ENCODE data around the gene PITPNC1. TPM values are rescaled to one million over a fixed set of nuclear protein-coding genes. Genes with fewer than 3 reads are reported as not detected.

The PITPNC1 gene
- total RNA-seq, 1 experiment from 2014 or later, result 40.1 TPM

- H3K36me3 Mint-ChIP-seq (ENCODE audit: insufficient read depth, unreplicated experiment), result no peaks in the 10 kb centered on the region
- ChIA-PET POLR2A (no interaction called here), CTCF (interaction anchor here (1.0 kb wide), 1 partner anchor 93 kb away, joined by 3 read pairs; no protein-coding TSS in a partner anchor)
- DNase-seq (ENCODE audit: unreplicated experiment), result no peak
- no TSS peak for BruUV-seq (replicated peaks)
- H3K9me3 Mint-ChIP-seq (ENCODE audit: unreplicated experiment), result no peaks in the 10 kb centered on the region
- H3K27me3 Mint-ChIP-seq (ENCODE audit: insufficient read depth, unreplicated experiment), result no peaks in the 10 kb centered on the region
- no peak for TF ChIP-seq CTCF (IDR thresholded peaks at IDR 0.05; ENCODE audit: unreplicated experiment)
- H3K27ac Mint-ChIP-seq (ENCODE audit: low read depth, unreplicated experiment), result no peak overlapping the region
- H3K4me1 Mint-ChIP-seq (ENCODE audit: insufficient read depth, unreplicated experiment), result no peaks in the 10 kb centered on the region
- no peak overlapping the region for H3K4me3 Mint-ChIP-seq (ENCODE audit: unreplicated experiment)
- intact Hi-C loops (cut with micrococcal nuclease), result no loop called here
These were observed 178.8 kb downstream of the PITPNC1 start for GRCh38 chr17:67555855-67556254.

GRCh38 chr17:67557052-67557845 is 180.2 kb downstream of the PITPNC1 start:
- H3K9me3 Mint-ChIP-seq (ENCODE audit: unreplicated experiment), result no peaks in the 10 kb centered on the region
- CTCF ChIA-PET, result interaction anchor here (1.1 kb wide), 1 partner anchor 82 kb away, joined by 4 read pairs; no protein-coding TSS in a partner anchor
- H3K27ac Mint-ChIP-seq (ENCODE audit: low read depth, unreplicated experiment), result no peak overlapping the region
- no peaks in the 10 kb centered on the region for H3K4me1 Mint-ChIP-seq (ENCODE audit: insufficient read depth, unreplicated experiment)
- DNase-seq (ENCODE audit: unreplicated experiment), result no peak
- H3K4me3 Mint-ChIP-seq (ENCODE audit: unreplicated experiment), result no peak overlapping the region
- no peaks in the 10 kb centered on the region for H3K27me3 Mint-ChIP-seq (ENCODE audit: insufficient read depth, unreplicated experiment)
- no peaks in the 10 kb centered on the region for H3K36me3 Mint-ChIP-seq (ENCODE audit: insufficient read depth, unreplicated experiment)
- POLR2A ChIA-PET, result no interaction called here
- no TSS peak for BruUV-seq (replicated peaks)
- TF ChIP-seq CTCF (IDR thresholded peaks at IDR 0.05; ENCODE audit: unreplicated experiment), result no peak
- intact Hi-C loops (cut with micrococcal nuclease), result no loop called here

GRCh38 chr17:67557921-67558320 is 180.8 kb downstream of the PITPNC1 start:
- no peak overlapping the region for H3K4me3 Mint-ChIP-seq (ENCODE audit: unreplicated experiment)
- no peaks in the 10 kb centered on the region for H3K4me1 Mint-ChIP-seq (ENCODE audit: insufficient read depth, unreplicated experiment)
- no peaks in the 10 kb centered on the region for H3K36me3 Mint-ChIP-seq (ENCODE audit: insufficient read depth, unreplicated experiment)
- TF ChIP-seq CTCF (IDR thresholded peaks at IDR 0.05; ENCODE audit: unreplicated experiment), result no peak
- intact Hi-C loops (cut with micrococcal nuclease), result no loop called here
- POLR2A ChIA-PET, result no interaction called here
- CTCF ChIA-PET, result no interaction called here
- no peak for DNase-seq (ENCODE audit: unreplicated experiment)
- BruUV-seq (replicated peaks), result no TSS peak
- H3K27ac Mint-ChIP-seq (ENCODE audit: low read depth, unreplicated experiment), result no peak overlapping the region
- no peaks in the 10 kb centered on the region for H3K27me3 Mint-ChIP-seq (ENCODE audit: insufficient read depth, unreplicated experiment)
- no peaks in the 10 kb centered on the region for H3K9me3 Mint-ChIP-seq (ENCODE audit: unreplicated experiment)

- DNase-seq (ENCODE audit: unreplicated experiment), result peak; percentile 1
- no peak for TF ChIP-seq CTCF (IDR thresholded peaks at IDR 0.05; ENCODE audit: unreplicated experiment)
- no TSS peak for BruUV-seq (replicated peaks)
- Mint-ChIP-seq H3K4me1 (ENCODE audit: insufficient read depth, unreplicated experiment) (no peaks in the 10 kb centered on the region), H3K27ac (ENCODE audit: low read depth, unreplicated experiment) (no peak overlapping the region), H3K4me3 (ENCODE audit: unreplicated experiment) (no peak overlapping the region), H3K36me3 (ENCODE audit: insufficient read depth, unreplicated experiment) (no peaks in the 10 kb centered on the region), H3K27me3 (ENCODE audit: insufficient read depth, unreplicated experiment) (no peaks in the 10 kb centered on the region), H3K9me3 (ENCODE audit: unreplicated experiment) (no peaks in the 10 kb centered on the region)
- CTCF ChIA-PET, result no interaction called here
- POLR2A ChIA-PET, result no interaction called here
- intact Hi-C loops (cut with micrococcal nuclease), result no loop called here
These were observed 181.8 kb downstream of the PITPNC1 start for GRCh38 chr17:67558740-67559380.

All from MCF 10A (cell line).